Measurements from ENCODE around the gene SNX14.

DNA sequence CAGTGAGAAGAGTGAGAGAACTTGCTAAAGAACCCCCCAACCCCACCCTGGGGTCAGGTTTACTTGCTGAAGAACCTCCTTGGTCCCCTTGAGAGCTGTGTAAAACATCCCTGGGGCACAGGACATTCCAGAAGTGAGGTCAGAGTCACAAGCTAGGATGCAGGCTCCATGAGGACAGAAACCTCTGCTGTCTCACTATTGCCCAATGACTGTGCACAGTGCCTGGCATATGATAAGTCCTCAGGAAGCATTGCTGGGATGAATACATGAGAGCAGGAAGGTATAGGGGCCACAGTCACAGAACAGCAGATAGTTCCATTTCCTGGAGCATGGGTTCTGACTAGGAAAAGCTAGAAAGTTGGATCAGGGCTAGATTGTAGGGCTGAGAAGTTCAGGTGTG lies 125.3 kb downstream of the SNX14 start:
- TF ChIP-seq PATZ1 (CRISPR knock-in tag; IDR thresholded peaks at IDR 0.05; ENCODE audit: borderline replicate concordance) (no peak), GLIS3 (CRISPR knock-in tag; IDR thresholded peaks at IDR 0.05) (no peak), ZNF565 (CRISPR knock-in tag; conservative IDR thresholded peaks at IDR 0.05; ENCODE audit: low read depth) (no peak), ZFP3 (CRISPR knock-in tag; IDR thresholded peaks at IDR 0.05) (no peak), CSDC2 (CRISPR knock-in tag; IDR thresholded peaks at IDR 0.05) (no peak), TCF4 (CRISPR knock-in tag; IDR thresholded peaks at IDR 0.05; ENCODE audit: borderline replicate concordance) (no peak), ZC3H10 (CRISPR knock-in tag; IDR thresholded peaks at IDR 0.05) (no peak), ZNF70 (CRISPR knock-in tag; IDR thresholded peaks at IDR 0.05) (no peak), PPARA (CRISPR knock-in tag; IDR thresholded peaks at IDR 0.05; ENCODE audit: borderline replicate concordance) (no peak), ISL1 (CRISPR knock-in tag; IDR thresholded peaks at IDR 0.05) (no peak), RARB (CRISPR knock-in tag; IDR thresholded peaks at IDR 0.05) (no peak), POU6F1 (CRISPR knock-in tag; IDR thresholded peaks at IDR 0.05; ENCODE audit: borderline replicate concordance, low read depth) (no peak), ZFP30 (CRISPR knock-in tag; IDR thresholded peaks at IDR 0.05) (no peak)
